ENCODE data around the gene DAPK1.

The DAPK1 gene

GRCh38 chr9:87569518-87569917, 71.9 kb downstream of the DAPK1 start:
- DNase-seq, result no peak
- Histone ChIP-seq H3K27me3 (ENCODE audit: insufficient read depth, low read length, poor library complexity) (no peaks in the 10 kb centered on the region), H4K20me1 (ENCODE audit: insufficient read depth, low read length) (no peaks in the 10 kb centered on the region), H3K4me2 (ENCODE audit: insufficient read depth, low read length) (no peak overlapping the region), H3K9ac (ENCODE audit: low read depth, low read length) (no peak overlapping the region), H3K4me1 (ENCODE audit: insufficient read depth, low read length) (no peaks in the 10 kb centered on the region), H3K27ac (ENCODE audit: low read length) (no peak overlapping the region), H2AFZ (ENCODE audit: low read depth, low read length) (no peak overlapping the region), H3K9me3 (ENCODE audit: insufficient read depth, low read length, severe bottlenecking) (no peaks in the 10 kb centered on the region), H3K79me2 (ENCODE audit: insufficient read depth, low read length) (no peaks in the 10 kb centered on the region), H3K4me3 (ENCODE audit: low read depth in 1 of 2, low read length in 2 of 2) (no peak overlapping the region), H3K36me3 (ENCODE audit: insufficient read depth, low read length) (no peaks in the 10 kb centered on the region)
- TF ChIP-seq EZH2 (IDR thresholded peaks at IDR 0.05; ENCODE audit: borderline replicate concordance, low read depth, low read length, severe bottlenecking) (no peak), CTCF (IDR thresholded peaks at IDR 0.05; ENCODE audit: borderline replicate concordance, extremely low read depth, low read length, poor library complexity, severe bottlenecking) (no peak)
- ATAC-seq (ENCODE audit: insufficient read depth, low read depth), result no peak

GRCh38 chr9:87570000-87570908, 72.6 kb downstream of the DAPK1 start:
- no peaks in the 10 kb centered on the region for H3K4me1 ChIP-seq (ENCODE audit: insufficient read depth, low read length)
- no peaks in the 10 kb centered on the region for H3K36me3 ChIP-seq (ENCODE audit: insufficient read depth, low read length)
- no peaks in the 10 kb centered on the region for H3K9me3 ChIP-seq (ENCODE audit: insufficient read depth, low read length, severe bottlenecking)
- no peak overlapping the region for H3K4me3 ChIP-seq (ENCODE audit: low read depth in 1 of 2, low read length in 2 of 2)
- no peak overlapping the region for H3K27ac ChIP-seq (ENCODE audit: low read length)
- no peaks in the 10 kb centered on the region for H4K20me1 ChIP-seq (ENCODE audit: insufficient read depth, low read length)
- no peaks in the 10 kb centered on the region for H3K79me2 ChIP-seq (ENCODE audit: insufficient read depth, low read length)
- DNase-seq, result no peak
- no peaks in the 10 kb centered on the region for H3K27me3 ChIP-seq (ENCODE audit: insufficient read depth, low read length, poor library complexity)
- no peak overlapping the region for H3K9ac ChIP-seq (ENCODE audit: low read depth, low read length)
- TF ChIP-seq CTCF (IDR thresholded peaks at IDR 0.05; ENCODE audit: borderline replicate concordance, extremely low read depth, low read length, poor library complexity, severe bottlenecking), result no peak
- TF ChIP-seq EZH2 (IDR thresholded peaks at IDR 0.05; ENCODE audit: borderline replicate concordance, low read depth, low read length, severe bottlenecking), result no peak
- H2AFZ ChIP-seq (ENCODE audit: low read depth, low read length), result no peak overlapping the region
- H3K4me2 ChIP-seq (ENCODE audit: insufficient read depth, low read length), result no peak overlapping the region
- ATAC-seq (ENCODE audit: insufficient read depth, low read depth), result no peak

GRCh38 chr9:87572719-87573118, 75.1 kb downstream of the DAPK1 start:
- H2AFZ ChIP-seq (ENCODE audit: low read depth, low read length), result no peak overlapping the region
- no peak overlapping the region for H3K9ac ChIP-seq (ENCODE audit: low read depth, low read length)
- TF ChIP-seq CTCF (IDR thresholded peaks at IDR 0.05; ENCODE audit: borderline replicate concordance, extremely low read depth, low read length, poor library complexity, severe bottlenecking) (no peak), EZH2 (IDR thresholded peaks at IDR 0.05; ENCODE audit: borderline replicate concordance, low read depth, low read length, severe bottlenecking) (no peak)
- no peak for ATAC-seq (ENCODE audit: insufficient read depth, low read depth)
- no peaks in the 10 kb centered on the region for H3K36me3 ChIP-seq (ENCODE audit: insufficient read depth, low read length)
- H3K9me3 ChIP-seq (ENCODE audit: insufficient read depth, low read length, severe bottlenecking), result no peaks in the 10 kb centered on the region
- H3K4me1 ChIP-seq (ENCODE audit: insufficient read depth, low read length), result no peaks in the 10 kb centered on the region
- no peaks in the 10 kb centered on the region for H4K20me1 ChIP-seq (ENCODE audit: insufficient read depth, low read length)
- H3K4me3 ChIP-seq (ENCODE audit: low read depth in 1 of 2, low read length in 2 of 2), result no peak overlapping the region
- no peak for DNase-seq
- H3K27me3 ChIP-seq (ENCODE audit: insufficient read depth, low read length, poor library complexity), result no peaks in the 10 kb centered on the region
- no peak overlapping the region for H3K27ac ChIP-seq (ENCODE audit: low read length)
- no peaks in the 10 kb centered on the region for H3K79me2 ChIP-seq (ENCODE audit: insufficient read depth, low read length)
- no peak overlapping the region for H3K4me2 ChIP-seq (ENCODE audit: insufficient read depth, low read length)

All from DND-41 (cell line).